Activated CD4-positive, alpha-beta T cell treated with anti-CD3 and anti-CD28 coated beads, Interleukin-2, amount 50 U/mL, for 48 hours (primary cell): ENCODE measurements around the gene ME3.
"Not testable (repeated sequence)": the region's sequence is repeated elsewhere in the genome, so short reads cannot be mapped to it uniquely, and the experiment has no call there.

ENCODE experiments used
- DNase-seq, 2 experiments: peaks; one replicate each; pipeline ENCODE4 v3.0.0-alpha.2; 2020

ME3 gene

GRCh38 chr11:86551288-86552092, 120.9 kb downstream of the ME3 start:
- no peak for DNase-seq

DNA sequence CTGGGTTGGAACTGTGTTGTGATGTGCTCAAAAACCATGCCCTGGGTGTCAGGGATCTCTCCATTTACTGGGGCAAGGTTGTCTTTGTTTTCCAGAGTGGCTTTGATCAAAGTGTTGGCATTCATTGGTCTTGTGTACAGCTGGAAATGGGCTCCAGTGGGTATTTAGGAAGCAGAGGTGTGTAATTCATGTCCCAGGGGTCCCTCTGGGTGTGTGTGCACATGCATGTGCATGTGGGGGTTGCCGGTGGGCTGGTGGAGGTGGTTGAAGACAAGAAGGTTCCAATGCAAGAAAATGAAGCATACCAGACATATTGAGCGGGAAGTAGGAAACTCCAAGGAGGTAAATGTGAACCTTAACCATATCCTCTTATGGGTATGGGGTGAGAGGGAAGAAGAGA, 121.7 kb downstream of the ME3 start:
- no peak for DNase-seq

GRCh38 chr11:86548271-86548917, 124.0 kb downstream of the ME3 start:
- DNase-seq: no peak

DNA sequence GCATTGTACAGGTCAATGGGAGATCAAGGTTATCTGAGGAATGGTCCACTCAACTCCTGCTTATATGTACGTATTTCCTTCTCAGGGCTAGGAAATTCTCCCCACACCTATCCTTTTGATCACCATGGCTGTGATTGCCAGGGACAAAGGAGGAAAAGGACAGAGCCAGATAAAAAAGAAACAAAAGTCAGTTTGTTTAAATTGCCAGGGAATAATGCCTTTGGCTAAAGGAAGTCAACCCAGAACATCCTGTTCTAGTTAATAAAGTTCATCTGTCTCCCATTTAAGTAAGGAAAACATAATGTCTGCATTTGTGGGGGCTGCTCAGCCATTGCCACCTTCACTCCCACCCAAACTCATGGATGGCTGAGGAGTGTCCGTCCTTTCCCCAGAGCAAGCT, 124.7 kb downstream of the ME3 start:
- DNase-seq: no peak

- DNase-seq: not testable (repeated sequence)
These were observed 131.1 kb downstream of the ME3 start for GRCh38 chr11:86541299-86541698.

DNA sequence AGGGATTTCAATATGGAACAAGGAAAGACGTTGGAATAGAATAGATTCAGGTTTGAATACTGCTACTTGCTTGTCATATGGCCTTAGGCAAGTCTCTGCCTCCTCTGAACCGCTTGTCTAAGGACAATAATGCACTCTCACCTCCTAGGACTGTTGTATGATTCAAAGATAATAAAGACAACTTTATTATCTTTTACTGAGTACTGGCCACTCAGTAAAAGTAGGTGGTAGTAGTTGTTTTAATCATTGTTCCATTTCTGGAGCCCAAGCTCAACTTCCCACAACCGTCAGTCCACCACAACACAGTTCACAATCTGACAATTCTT, 134.2 kb downstream of the ME3 start:
- no peak for DNase-seq

DNA sequence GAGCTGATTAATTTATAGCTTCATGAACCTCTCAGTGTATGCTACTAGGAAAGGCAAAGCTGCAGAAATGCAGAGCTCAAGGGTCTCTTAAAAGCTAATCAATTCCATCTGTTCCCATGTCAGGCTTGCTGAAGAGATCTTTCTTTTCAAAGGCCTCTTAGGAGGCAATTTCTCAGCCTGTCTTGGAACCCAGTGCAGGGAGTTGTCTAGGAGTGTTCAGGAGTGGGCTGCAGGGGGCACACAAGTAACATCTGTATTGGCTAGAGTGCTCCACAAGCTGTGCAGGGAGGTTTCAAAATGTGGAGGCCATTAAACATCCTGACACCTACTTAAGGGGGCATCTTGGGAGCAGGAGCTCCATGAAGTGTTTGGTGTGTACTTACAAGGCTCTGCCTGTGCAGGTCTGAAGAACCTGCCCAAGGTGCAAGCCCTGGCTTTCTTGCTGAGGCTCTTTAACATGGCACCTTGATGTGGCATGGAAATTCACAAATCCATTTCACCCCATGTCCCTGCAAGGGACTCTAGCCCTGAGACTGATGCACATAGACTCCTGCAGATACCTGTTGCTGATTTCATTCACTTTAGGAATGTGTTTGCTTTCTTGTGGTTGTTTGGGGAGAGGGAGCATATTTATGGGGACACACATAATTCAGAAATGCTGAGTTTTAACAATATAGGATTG, 134.7 kb downstream of the ME3 start:
- no peak for DNase-seq

DNA sequence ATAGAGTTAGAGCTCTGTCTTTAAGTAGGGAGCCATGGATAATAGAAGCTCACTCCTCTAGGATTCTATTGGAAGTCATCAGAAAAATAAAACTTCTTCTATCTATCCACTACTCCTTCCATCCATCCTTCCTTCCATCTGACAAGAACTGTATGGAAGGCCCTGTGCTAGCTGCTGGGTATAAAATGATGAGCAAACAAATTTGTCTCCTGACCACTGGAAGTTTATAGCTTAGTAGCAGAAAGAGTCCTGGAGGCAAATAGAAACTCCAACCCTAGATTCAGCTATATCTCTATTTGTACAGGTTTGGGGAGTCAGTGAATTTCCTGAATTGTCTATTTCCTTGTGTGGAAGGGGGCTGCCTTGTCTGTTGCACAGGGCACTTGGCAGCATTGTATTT, 136.6 kb downstream of the ME3 start:
- no peak for DNase-seq

DNA sequence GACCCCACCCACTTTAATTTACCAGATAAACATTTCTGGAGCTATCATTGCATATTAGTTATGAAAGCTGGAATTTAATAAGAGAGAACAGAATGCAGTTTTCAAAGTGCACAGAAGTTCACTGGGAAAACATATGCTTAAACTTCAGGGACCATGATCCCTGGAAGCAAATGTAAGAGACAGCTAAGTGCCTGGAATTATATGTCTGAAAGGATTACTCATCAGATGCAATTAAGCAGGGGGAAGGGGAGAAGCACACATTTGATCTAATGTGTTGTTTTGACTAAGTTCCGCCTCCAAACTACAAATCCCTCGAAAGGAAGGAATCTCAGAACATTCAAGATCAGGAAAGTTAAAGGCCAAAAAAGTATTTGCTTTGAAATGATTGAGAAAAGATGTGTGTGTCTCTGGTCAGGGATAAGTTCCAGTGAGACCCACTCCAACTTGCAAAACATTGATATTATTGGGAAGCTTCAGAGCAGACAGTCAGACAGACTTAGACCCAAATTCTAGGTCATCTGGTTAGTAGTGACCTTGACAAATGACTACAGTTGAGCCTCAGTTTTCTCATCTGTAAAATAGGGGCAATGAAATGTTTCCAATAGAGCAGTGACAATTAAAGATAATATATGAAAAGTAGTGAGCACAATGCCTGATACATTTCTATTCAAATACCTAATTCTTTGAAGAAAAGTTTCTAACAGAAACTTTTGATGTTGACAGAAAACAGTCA, 147.6 kb downstream of the ME3 start:
- DNase-seq: no peak

DNA sequence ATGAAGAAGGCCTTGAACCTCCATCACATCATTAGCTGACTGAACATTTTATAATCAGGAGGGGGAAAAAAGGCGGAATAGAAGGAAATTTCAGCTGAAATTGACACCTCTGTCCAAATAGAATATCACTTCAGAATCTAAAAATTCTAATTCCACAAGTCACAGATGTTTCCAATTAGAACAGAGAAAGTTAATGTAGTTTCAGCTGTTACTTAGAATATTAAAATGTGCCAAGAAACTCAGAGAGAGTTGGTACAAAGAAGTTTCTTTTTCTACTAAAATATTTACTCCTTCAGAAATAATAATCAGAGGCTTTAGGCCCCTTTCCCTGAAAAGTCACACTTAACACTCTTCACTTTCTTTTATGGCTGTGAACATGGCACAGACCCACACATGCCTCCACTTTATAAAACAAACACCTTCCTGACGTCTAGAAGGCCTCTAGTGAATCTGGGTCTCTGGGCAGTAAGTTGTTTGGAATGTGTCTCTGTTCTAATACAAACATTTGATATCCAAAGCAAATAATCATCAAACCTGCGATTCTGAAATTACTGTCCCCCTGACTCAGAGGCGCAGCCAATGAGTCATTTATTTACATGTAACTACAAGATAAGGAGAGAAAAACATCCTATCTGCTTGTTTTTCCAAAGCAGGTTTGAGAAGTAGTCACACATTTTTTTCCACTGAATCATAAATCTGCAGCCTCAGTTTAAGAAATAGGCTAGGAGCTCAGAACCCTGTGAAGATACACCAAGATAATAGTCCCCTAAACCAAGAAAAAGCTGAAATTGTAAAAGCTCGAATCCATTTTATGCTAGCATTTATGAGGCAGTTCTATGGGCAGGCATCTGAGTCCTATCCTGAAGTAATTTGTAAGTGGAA, 148.4 kb downstream of the ME3 start:
- no peak for DNase-seq

DNA sequence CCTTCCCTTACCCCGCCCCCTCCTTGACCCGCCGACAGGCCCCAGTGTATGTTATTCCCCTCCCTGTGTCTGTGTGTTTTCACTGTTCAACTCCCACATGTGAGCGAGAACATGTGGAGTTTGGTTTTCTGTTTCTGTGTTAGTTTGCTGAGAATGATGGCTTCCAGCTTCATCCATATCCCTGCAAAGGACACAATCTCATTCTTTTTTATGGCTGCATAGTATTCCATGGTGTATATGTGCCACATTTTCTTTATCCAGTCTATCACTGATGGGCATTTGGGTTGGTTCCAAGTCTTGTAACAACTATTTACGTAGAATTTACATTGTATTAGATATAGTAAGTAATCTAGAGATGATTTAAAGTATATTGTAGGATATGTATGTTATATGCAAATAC, 149.9 kb downstream of the ME3 start:
- not testable (repeated sequence) for DNase-seq

DNA sequence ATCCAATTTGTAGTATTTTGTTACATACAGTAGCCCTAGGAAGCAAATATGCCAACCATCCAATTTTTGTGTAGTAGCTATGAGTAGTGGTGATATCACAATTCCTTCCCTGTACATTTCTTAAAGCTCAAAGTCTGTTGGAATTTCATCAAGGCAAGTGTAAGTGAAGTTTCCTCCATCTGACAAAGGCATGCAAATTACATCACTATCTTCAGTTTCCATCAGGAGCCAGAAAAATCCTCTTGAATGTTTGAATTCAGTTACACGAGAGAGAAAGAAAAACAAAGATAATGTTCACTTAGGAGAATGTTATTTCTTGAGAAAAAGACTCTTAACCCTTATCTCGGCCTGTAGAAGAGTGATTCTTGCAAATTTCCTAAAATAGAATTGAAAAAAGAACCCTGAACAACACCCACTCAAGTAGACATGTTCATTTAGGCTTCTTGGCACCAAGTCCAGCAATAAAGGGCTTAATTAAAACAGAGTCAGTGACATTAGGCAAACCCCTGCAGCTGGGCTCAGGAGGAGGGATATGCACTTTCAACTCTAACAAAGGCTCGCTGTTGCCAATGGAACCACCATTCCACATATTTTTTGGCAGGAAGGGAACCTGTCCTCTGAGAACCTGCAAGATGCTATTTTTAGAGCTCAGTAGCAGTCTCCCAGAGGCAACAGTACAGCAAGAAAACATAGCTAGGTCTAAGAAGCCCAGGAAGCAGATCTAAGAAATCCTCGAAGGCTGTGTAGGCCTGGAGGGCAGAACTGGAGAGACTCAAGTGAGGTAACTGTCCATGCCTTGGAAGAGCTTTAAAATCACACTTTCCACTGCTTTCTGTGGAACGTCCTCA, 153.1 kb downstream of the ME3 start:
- DNase-seq: no peak

GRCh38 chr11:86518211-86518610, 154.2 kb downstream of the ME3 start:
- no peak for DNase-seq

- no peak for DNase-seq
These were observed 154.9 kb downstream of the ME3 start for GRCh38 chr11:86517557-86517956.

DNA sequence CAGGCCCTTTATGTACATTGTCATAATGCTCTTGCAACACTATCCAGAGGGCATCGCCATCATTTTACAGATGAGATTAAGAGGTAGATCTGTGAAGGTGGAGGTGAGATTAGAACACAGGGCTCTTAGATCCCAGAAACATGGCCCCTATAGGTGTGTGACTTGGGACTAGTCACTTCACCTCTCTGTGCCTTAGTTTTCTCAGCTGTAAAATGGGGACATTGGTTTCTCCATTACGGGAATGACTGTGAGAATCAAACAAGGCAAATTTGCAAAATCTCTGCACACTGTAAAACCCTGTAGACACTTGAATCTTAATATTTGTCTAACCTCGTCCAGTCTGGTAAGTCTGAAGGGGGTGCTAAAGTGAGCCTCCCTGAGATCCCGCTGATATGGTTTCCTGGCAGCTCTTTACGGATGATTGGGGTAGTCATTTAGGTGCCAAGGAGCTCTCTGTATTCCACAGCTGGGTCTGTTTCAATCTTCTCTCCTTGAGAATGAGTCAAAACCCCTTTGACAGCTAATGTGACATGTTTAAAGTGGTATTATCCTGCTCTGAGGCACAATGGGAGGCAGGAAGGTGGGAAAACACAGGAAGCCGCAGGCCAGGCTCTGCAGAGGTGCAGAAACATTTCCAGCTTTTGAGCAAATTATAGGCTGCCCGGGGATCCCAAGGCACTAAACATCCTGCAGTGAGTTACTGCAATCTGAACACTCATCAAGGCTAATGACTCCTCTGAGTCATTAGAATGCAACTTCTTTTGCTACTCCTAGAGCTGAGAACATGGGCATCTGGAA, 156.9 kb downstream of the ME3 start:
- no peak for DNase-seq

DNA sequence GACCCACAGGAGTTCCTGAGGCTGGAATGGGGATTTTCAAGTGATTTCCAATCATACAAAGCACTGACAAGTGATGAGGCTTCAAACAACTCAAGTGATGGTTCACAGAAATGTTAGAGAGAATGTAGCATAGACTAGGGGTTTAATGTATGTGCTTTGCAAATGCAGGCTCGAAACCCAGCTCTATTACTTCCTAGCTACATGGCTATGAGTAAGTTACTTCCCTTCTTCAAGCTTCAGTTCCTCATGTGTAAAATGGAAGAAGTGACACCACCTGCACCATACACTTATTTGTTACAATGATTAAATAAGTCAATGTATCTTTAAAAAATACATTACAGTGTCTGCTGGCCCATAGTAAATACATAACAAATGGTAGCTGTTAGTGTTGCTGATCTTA, 158.0 kb downstream of the ME3 start:
- no peak for DNase-seq

DNA sequence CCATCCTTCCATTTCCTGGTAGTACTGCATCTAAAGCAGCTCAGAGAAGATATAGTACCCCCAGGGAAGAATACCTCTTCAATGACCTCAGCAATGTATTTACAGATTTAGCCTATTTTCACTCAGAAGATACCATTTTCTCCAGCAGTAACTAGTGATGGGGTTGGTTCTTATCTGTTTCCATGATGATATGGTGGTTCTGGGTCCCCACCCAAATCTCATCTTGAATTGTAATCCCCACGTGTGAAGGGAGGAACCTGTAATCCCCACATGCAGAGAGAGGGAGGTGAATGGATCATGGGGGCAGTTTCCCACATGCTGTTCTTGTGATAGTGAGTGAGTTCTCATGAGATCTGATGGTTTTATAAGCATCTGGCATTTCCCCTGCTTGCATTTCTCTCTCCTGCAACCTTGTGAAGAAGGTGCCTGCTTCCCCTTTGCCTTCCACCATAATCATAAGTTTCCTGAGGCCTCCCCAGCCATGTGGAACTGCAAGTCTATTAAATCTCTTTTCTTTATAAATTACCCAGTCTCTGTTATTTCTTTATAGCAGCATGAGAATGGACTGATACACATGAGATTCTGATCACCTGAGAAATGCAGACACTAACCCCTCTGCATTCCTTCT, 158.6 kb downstream of the ME3 start:
- no peak for DNase-seq

- no peak for DNase-seq
These were observed 159.3 kb downstream of the ME3 start for GRCh38 chr11:86513138-86513537.

GRCh38 chr11:86511086-86511551, 161.3 kb downstream of the ME3 start:
- DNase-seq: peak in 1 of 2 experiments; percentile 21

DNA sequence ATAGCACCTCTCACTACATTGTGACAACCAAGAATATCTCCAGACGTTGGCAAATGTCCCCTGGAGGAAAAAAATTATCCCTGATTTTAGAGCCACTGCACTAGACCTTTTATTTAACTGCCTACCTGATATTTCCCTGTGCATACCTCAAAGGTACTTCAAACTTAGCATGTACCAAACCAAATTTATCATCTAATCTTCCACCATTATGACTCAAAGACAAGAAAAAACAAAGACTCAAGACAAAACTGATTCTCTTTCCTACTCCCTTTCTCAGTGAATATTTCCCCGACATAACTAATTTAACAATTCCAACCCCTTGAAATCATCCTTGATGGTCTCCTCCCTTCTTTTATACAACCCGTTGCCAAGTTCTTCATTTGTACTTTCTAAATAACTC, 161.7 kb downstream of the ME3 start:
- no peak for DNase-seq
